ENCODE measurements around the gene FMO2.
A peak's percentile ranks its signal among the peaks of the same experiment; 100 is the strongest.

FMO2 gene

GRCh38 chr1:171177261-171177660 lies 7.8 kb upstream of the FMO2 start:
- no peak for DNase-seq

GRCh38 chr1:171179318-171180227 lies 5.5 kb upstream of the FMO2 start:
- DNase-seq, result no peak

- DNase-seq, result no peak
Measured at GRCh38 chr1:171180670-171181069, 4.4 kb upstream of the FMO2 start.

GRCh38 chr1:171188388-171189266 lies 3.5 kb downstream of the FMO2 start:
- peak in 1 of 2 experiments; percentile 13 for DNase-seq

GRCh38 chr1:171191992-171192391 lies 6.9 kb downstream of the FMO2 start:
- DNase-seq, result no peak

- DNase-seq, result no peak
Measured at GRCh38 chr1:171195767-171196166, 10.7 kb downstream of the FMO2 start.

- no peak for DNase-seq
Measured at GRCh38 chr1:171196351-171196750, 11.3 kb downstream of the FMO2 start.

- DNase-seq, result no peak
Measured at GRCh38 chr1:171198081-171198480, 13.0 kb downstream of the FMO2 start.

GRCh38 chr1:171204296-171204695 lies 19.2 kb downstream of the FMO2 start:
- no peak for DNase-seq

GRCh38 chr1:171206204-171206977 lies 21.3 kb downstream of the FMO2 start:
- no peak for DNase-seq

- DNase-seq, result no peak
Measured at GRCh38 chr1:171206978-171207355, 21.9 kb downstream of the FMO2 start.

GRCh38 chr1:171207377-171207776 lies 22.3 kb downstream of the FMO2 start:
- DNase-seq, result no peak

- no peak for DNase-seq
Measured at GRCh38 chr1:171210355-171210754, 25.3 kb downstream of the FMO2 start.

GRCh38 chr1:171212607-171213351 lies 27.7 kb downstream of the FMO2 start:
- DNase-seq, result no peak

GRCh38 chr1:171213559-171214454 lies 28.7 kb downstream of the FMO2 start:
- no peak for DNase-seq

GRCh38 chr1:171217658-171218443 lies 32.8 kb downstream of the FMO2 start:
- DNase-seq, result no peak

- no peak for DNase-seq
Measured at GRCh38 chr1:171218661-171219060, 33.6 kb downstream of the FMO2 start.

- no peak for DNase-seq
Measured at GRCh38 chr1:171219346-171220080, 34.4 kb downstream of the FMO2 start.

GRCh38 chr1:171220081-171220420 lies 35.0 kb downstream of the FMO2 start:
- DNase-seq, result no peak

GRCh38 chr1:171220581-171221054 lies 35.5 kb downstream of the FMO2 start:
- DNase-seq, result no peak
